GM12892 (cell line): Measurements from ENCODE around the gene KIF25.

Source experiments
- POLR2A ChIP-seq: IDR thresholded peaks from 2 replicates; pipeline ENCODE4 v1.6.1; 2011; ENCODE audit warnings: low read depth, low read length, control low read depth
- POLR2AphosphoS5 ChIP-seq: IDR thresholded peaks from 2 replicates; pipeline ENCODE4 v1.6.1; 2011; ENCODE audit warnings: low read depth, low read length, control low read depth
- TAF1 ChIP-seq: IDR thresholded peaks from 2 replicates; pipeline ENCODE4 v1.6.1; 2011; ENCODE audit warnings: low read depth, mild to moderate bottlenecking, control low read depth, low read length, borderline replicate concordance

- TF ChIP-seq POLR2A (no peak), POLR2AphosphoS5 (no peak), TAF1 (no peak)
Observed at GRCh38 chr6:167952512-167952859, 45.0 kb upstream of the KIF25 start.
